ENCODE results near the gene ANKRD13A. TPM values are rescaled to one million over a fixed set of nuclear protein-coding genes. Genes with fewer than 3 reads are reported as not detected.

Gene ANKRD13A
- total RNA-seq, 1 donor from 2014 or later = 22.5 TPM

GRCh38 chr12:109968801-109969200, 30.4 kb upstream of the ANKRD13A start:
- Histone ChIP-seq H3K4me2 (ENCODE audit: low read length) (no peak overlapping the region), H3K27me3 (ENCODE audit: insufficient read depth, low read length) (no peaks in the 10 kb centered on the region), H3K36me3 (ENCODE audit: insufficient read depth, low read length) (peaks cover 32% of the 10 kb centered on the region), H3K27ac (ENCODE audit: low read depth, low read length) (no peak overlapping the region), H4K20me1 (ENCODE audit: insufficient read depth, low read length) (no peaks in the 10 kb centered on the region), H3K9me3 (ENCODE audit: insufficient read depth, low read depth, low read length) (no peaks in the 10 kb centered on the region), H3K4me1 (ENCODE audit: insufficient read depth, low read length) (no peaks in the 10 kb centered on the region), H2AFZ (ENCODE audit: low read depth, low read length) (no peak overlapping the region), H3K9ac (ENCODE audit: low read length) (no peak overlapping the region), H3K4me3 (ENCODE audit: insufficient read depth, low read depth, low read length) (no peak overlapping the region), H3K79me2 (ENCODE audit: insufficient read depth, low read length) (no peaks in the 10 kb centered on the region)
- no peak for DNase-seq (ENCODE audit: low read depth)
- H3K4me3 Mint-ChIP-seq (ENCODE audit: unreplicated experiment) = no peak overlapping the region
- H3K27me3 Mint-ChIP-seq (ENCODE audit: low read depth, unreplicated experiment) = no peaks in the 10 kb centered on the region
- no peak overlapping the region for H3K27ac Mint-ChIP-seq (ENCODE audit: unreplicated experiment)
- no peak for TF ChIP-seq EZH2 (IDR thresholded peaks at IDR 0.05; ENCODE audit: insufficient read depth, low read length)
- TF ChIP-seq, protein P1, sequence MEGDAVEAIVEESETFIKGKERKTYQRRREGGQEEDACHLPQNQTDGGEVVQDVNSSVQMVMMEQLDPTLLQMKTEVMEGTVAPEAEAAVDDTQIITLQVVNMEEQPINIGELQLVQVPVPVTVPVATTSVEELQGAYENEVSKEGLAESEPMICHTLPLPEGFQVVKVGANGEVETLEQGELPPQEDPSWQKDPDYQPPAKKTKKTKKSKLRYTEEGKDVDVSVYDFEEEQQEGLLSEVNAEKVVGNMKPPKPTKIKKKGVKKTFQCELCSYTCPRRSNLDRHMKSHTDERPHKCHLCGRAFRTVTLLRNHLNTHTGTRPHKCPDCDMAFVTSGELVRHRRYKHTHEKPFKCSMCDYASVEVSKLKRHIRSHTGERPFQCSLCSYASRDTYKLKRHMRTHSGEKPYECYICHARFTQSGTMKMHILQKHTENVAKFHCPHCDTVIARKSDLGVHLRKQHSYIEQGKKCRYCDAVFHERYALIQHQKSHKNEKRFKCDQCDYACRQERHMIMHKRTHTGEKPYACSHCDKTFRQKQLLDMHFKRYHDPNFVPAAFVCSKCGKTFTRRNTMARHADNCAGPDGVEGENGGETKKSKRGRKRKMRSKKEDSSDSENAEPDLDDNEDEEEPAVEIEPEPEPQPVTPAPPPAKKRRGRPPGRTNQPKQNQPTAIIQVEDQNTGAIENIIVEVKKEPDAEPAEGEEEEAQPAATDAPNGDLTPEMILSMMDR (IDR thresholded peaks at IDR 0.05; ENCODE audit: insufficient read depth, low read depth, low read length) = no peak
- FAIRE-seq = no peak
- H3K9me3 Mint-ChIP-seq (ENCODE audit: unreplicated experiment) = no peaks in the 10 kb centered on the region
- H3K4me1 Mint-ChIP-seq (ENCODE audit: low read depth, unreplicated experiment) = no peaks in the 10 kb centered on the region
- H3K36me3 Mint-ChIP-seq (ENCODE audit: low read depth, unreplicated experiment) = peaks cover 18% of the 10 kb centered on the region

GRCh38 chr12:109972821-109973220, 26.4 kb upstream of the ANKRD13A start:
- Histone ChIP-seq H3K9ac (ENCODE audit: low read length) (no peak overlapping the region), H3K79me2 (ENCODE audit: insufficient read depth, low read length) (no peaks in the 10 kb centered on the region), H3K4me2 (ENCODE audit: low read length) (no peak overlapping the region), H3K4me3 (ENCODE audit: insufficient read depth, low read depth, low read length) (no peak overlapping the region), H3K36me3 (ENCODE audit: insufficient read depth, low read length) (peaks cover 18% of the 10 kb centered on the region), H4K20me1 (ENCODE audit: insufficient read depth, low read length) (no peaks in the 10 kb centered on the region), H3K27me3 (ENCODE audit: insufficient read depth, low read length) (no peaks in the 10 kb centered on the region), H3K4me1 (ENCODE audit: insufficient read depth, low read length) (no peaks in the 10 kb centered on the region), H3K27ac (ENCODE audit: low read depth, low read length) (no peak overlapping the region), H3K9me3 (ENCODE audit: insufficient read depth, low read depth, low read length) (no peaks in the 10 kb centered on the region), H2AFZ (ENCODE audit: low read depth, low read length) (no peak overlapping the region)
- TF ChIP-seq, protein P1 (IDR thresholded peaks at IDR 0.05; ENCODE audit: insufficient read depth, low read depth, low read length) = no peak
- TF ChIP-seq EZH2 (IDR thresholded peaks at IDR 0.05; ENCODE audit: insufficient read depth, low read length) = no peak
- Mint-ChIP-seq H3K27ac (ENCODE audit: unreplicated experiment) (no peak overlapping the region), H3K36me3 (ENCODE audit: low read depth, unreplicated experiment) (peaks cover 28% of the 10 kb centered on the region), H3K27me3 (ENCODE audit: low read depth, unreplicated experiment) (no peaks in the 10 kb centered on the region), H3K9me3 (ENCODE audit: unreplicated experiment) (no peaks in the 10 kb centered on the region), H3K4me1 (ENCODE audit: low read depth, unreplicated experiment) (no peaks in the 10 kb centered on the region), H3K4me3 (ENCODE audit: unreplicated experiment) (no peak overlapping the region)
- DNase-seq (ENCODE audit: low read depth) (no peak), FAIRE-seq (no peak)

- TF ChIP-seq, protein P1 (IDR thresholded peaks at IDR 0.05; ENCODE audit: insufficient read depth, low read depth, low read length) = no peak
- TF ChIP-seq EZH2 (IDR thresholded peaks at IDR 0.05; ENCODE audit: insufficient read depth, low read length) = no peak
- Mint-ChIP-seq H3K4me3 (ENCODE audit: unreplicated experiment) (no peak overlapping the region), H3K27ac (ENCODE audit: unreplicated experiment) (no peak overlapping the region), H3K9me3 (ENCODE audit: unreplicated experiment) (no peaks in the 10 kb centered on the region), H3K4me1 (ENCODE audit: low read depth, unreplicated experiment) (no peaks in the 10 kb centered on the region), H3K36me3 (ENCODE audit: low read depth, unreplicated experiment) (peaks cover 24% of the 10 kb centered on the region), H3K27me3 (ENCODE audit: low read depth, unreplicated experiment) (no peaks in the 10 kb centered on the region)
- H3K27ac ChIP-seq (ENCODE audit: low read depth, low read length) = no peak overlapping the region
- no peaks in the 10 kb centered on the region for H3K9me3 ChIP-seq (ENCODE audit: insufficient read depth, low read depth, low read length)
- no peaks in the 10 kb centered on the region for H3K79me2 ChIP-seq (ENCODE audit: insufficient read depth, low read length)
- peaks cover 3% of the 10 kb centered on the region for H3K4me1 ChIP-seq (ENCODE audit: insufficient read depth, low read length)
- H4K20me1 ChIP-seq (ENCODE audit: insufficient read depth, low read length) = no peaks in the 10 kb centered on the region
- no peak overlapping the region for H3K9ac ChIP-seq (ENCODE audit: low read length)
- H2AFZ ChIP-seq (ENCODE audit: low read depth, low read length) = no peak overlapping the region
- DNase-seq (ENCODE audit: low read depth) (no peak), FAIRE-seq (no peak)
- H3K27me3 ChIP-seq (ENCODE audit: insufficient read depth, low read length) = no peaks in the 10 kb centered on the region
- H3K4me3 ChIP-seq (ENCODE audit: insufficient read depth, low read depth, low read length) = no peak overlapping the region
- H3K4me2 ChIP-seq (ENCODE audit: low read length) = no peak overlapping the region
- peaks cover 56% of the 10 kb centered on the region for H3K36me3 ChIP-seq (ENCODE audit: insufficient read depth, low read length)
These were observed 17.9 kb upstream of the ANKRD13A start for GRCh38 chr12:109981311-109981710.

Measured in astrocyte (in vitro differentiated cells and primary cell).